Activated CD4-positive, alpha-beta T cell treated with anti-CD3 and anti-CD28 coated beads, Interleukin-2, amount 10 ng/mL, durations not matched to agents 7 days and 5 days (primary cell): ENCODE data around the gene SCCPDH. TPM values are rescaled to one million over a fixed set of nuclear protein-coding genes. Genes with fewer than 3 reads are reported as not detected.
"Not testable (repeated sequence)": the region's sequence is repeated elsewhere in the genome, so short reads cannot be mapped to it uniquely, and the experiment has no call there.

Experiments
- CTCF ChIA-PET: fragments of 350-600 bp; sonication (Branson Sonifier 250); formaldehyde crosslinking; loops from one replicate; lab custom pipeline; 2021; ENCODE audit warnings: antibody characterized with exemption; lab: Charles Lee
- POLR2A ChIA-PET: fragments of 350-600 bp; sonication (Branson Sonifier 250); formaldehyde crosslinking; loops from one replicate; lab custom pipeline; 2021; ENCODE audit warnings: antibody characterized with exemption; lab: Charles Lee
- DNase-seq: peaks from one replicate; pipeline ENCODE4 v3.0.0-alpha.2; 2020
- H3K27ac Mint-ChIP-seq: one replicate; pipeline ENCODE4 v1.8.0; 2021; ENCODE audit warnings: mild to moderate bottlenecking, moderate library complexity, mixed read lengths
- H3K27me3 Mint-ChIP-seq: one replicate; pipeline ENCODE4 v1.8.0; 2021; ENCODE audit warnings: mixed read lengths
- H3K36me3 Mint-ChIP-seq: one replicate; pipeline ENCODE4 v1.8.0; 2021; ENCODE audit warnings: low read depth, mixed read lengths
- H3K4me1 Mint-ChIP-seq: one replicate; pipeline ENCODE4 v1.8.0; 2021; ENCODE audit warnings: mixed read lengths
- H3K4me3 Mint-ChIP-seq: one replicate; pipeline ENCODE4 v1.8.0; 2021; ENCODE audit warnings: mild to moderate bottlenecking, moderate library complexity, mixed read lengths
- H3K9me3 Mint-ChIP-seq: one replicate; pipeline ENCODE4 v1.8.0; 2021; ENCODE audit warnings: mixed read lengths
- total RNA-seq, 2 experiments: library from RNA; stranded (reverse); gene quantifications; one replicate each; pipeline ENCODE4 v1.2.3, GENCODE V29; 2021

SCCPDH gene
- total RNA-seq, 2 experiments from 2014 or later, result 9.4 to 10.9 TPM

GRCh38 chr1:246691622-246692495 lies 32.4 kb upstream of the SCCPDH start:
- ChIA-PET POLR2A (no interaction called here), CTCF (interaction anchor here (0.6 to 1.6 kb wide), 3 partner anchors 8 to 1545 kb away, joined by 3 to 4 read pairs (median 3); no protein-coding TSS in a partner anchor)
- no peaks in the 10 kb centered on the region for H3K36me3 Mint-ChIP-seq

GRCh38 chr1:246694213-246694895 lies 29.9 kb upstream of the SCCPDH start:
- POLR2A ChIA-PET, H3K27ac Mint-ChIP-seq, H3K36me3 Mint-ChIP-seq, H3K4me1 Mint-ChIP-seq, H3K27me3 Mint-ChIP-seq, DNase-seq, CTCF ChIA-PET, H3K4me3 Mint-ChIP-seq: not testable (repeated sequence)
- peaks cover 13% of the 10 kb centered on the region for H3K9me3 Mint-ChIP-seq

More at GRCh38 chr1:246691622-246692495, 32.4 kb upstream of the SCCPDH start:
- Mint-ChIP-seq H3K27ac (no peak overlapping the region), H3K27me3 (no peaks in the 10 kb centered on the region), H3K4me3 (no peak overlapping the region), H3K9me3 (peaks cover 13% of the 10 kb centered on the region), H3K4me1 (peaks cover 1% of the 10 kb centered on the region)
- DNase-seq, result no peak

- Mint-ChIP-seq H3K27me3 (no peaks in the 10 kb centered on the region), H3K9me3 (peaks cover 13% of the 10 kb centered on the region), H3K36me3 (no peaks in the 10 kb centered on the region), H3K27ac (no peak overlapping the region), H3K4me1 (peaks cover 7% of the 10 kb centered on the region), H3K4me3 (no peak overlapping the region)
- POLR2A ChIA-PET, result no interaction called here
- no peak for DNase-seq
- CTCF ChIA-PET, result interaction anchor here (0.8 kb wide), 1 partner anchor 1539 kb away, joined by 3 read pairs; no protein-coding TSS in a partner anchor
Observed at GRCh38 chr1:246695136-246695535, 29.1 kb upstream of the SCCPDH start.

- Mint-ChIP-seq H3K9me3 (peaks cover 13% of the 10 kb centered on the region), H3K27me3 (no peaks in the 10 kb centered on the region), H3K27ac (no peak overlapping the region), H3K36me3 (no peaks in the 10 kb centered on the region), H3K4me1 (peaks cover 7% of the 10 kb centered on the region), H3K4me3 (no peak overlapping the region)
- DNase-seq, result no peak
- CTCF ChIA-PET, result interaction anchor here (0.8 kb wide), 1 partner anchor 1539 kb away, joined by 3 read pairs; no protein-coding TSS in a partner anchor
- POLR2A ChIA-PET, result no interaction called here
Observed at GRCh38 chr1:246695666-246696065, 28.5 kb upstream of the SCCPDH start.

- POLR2A ChIA-PET, result no interaction called here
- no peak for DNase-seq
- no peaks in the 10 kb centered on the region for H3K36me3 Mint-ChIP-seq
Observed at GRCh38 chr1:246698466-246699094, 25.6 kb upstream of the SCCPDH start.

GRCh38 chr1:246699095-246699735 lies 25.0 kb upstream of the SCCPDH start:
- no peaks in the 10 kb centered on the region for H3K36me3 Mint-ChIP-seq
- DNase-seq, result peak; percentile 87
- POLR2A ChIA-PET, result no interaction called here
- peaks cover 6% of the 10 kb centered on the region for H3K9me3 Mint-ChIP-seq
- CTCF ChIA-PET, result no interaction called here
- H3K27me3 Mint-ChIP-seq, result no peaks in the 10 kb centered on the region
- H3K4me1 Mint-ChIP-seq, result peaks cover 7% of the 10 kb centered on the region
- peak overlapping the region; percentile 66 for H3K27ac Mint-ChIP-seq
- H3K4me3 Mint-ChIP-seq, result no peak overlapping the region

More at GRCh38 chr1:246698466-246699094, 25.6 kb upstream of the SCCPDH start:
- no peaks in the 10 kb centered on the region for H3K27me3 Mint-ChIP-seq
- H3K4me1 Mint-ChIP-seq, result peaks cover 7% of the 10 kb centered on the region
- H3K9me3 Mint-ChIP-seq, result peaks cover 9% of the 10 kb centered on the region
- CTCF ChIA-PET, result interaction anchor here (1.0 kb wide), 1 partner anchor 9 kb away, joined by 3 read pairs; no protein-coding TSS in a partner anchor
- H3K4me3 Mint-ChIP-seq, result no peak overlapping the region
- peak overlapping the region; percentile 66 for H3K27ac Mint-ChIP-seq

GRCh38 chr1:246703581-246703980 lies 20.6 kb upstream of the SCCPDH start:
- Mint-ChIP-seq H3K27me3 (no peaks in the 10 kb centered on the region), H3K4me1 (peaks cover 13% of the 10 kb centered on the region), H3K27ac (no peak overlapping the region), H3K36me3 (no peaks in the 10 kb centered on the region), H3K4me3 (no peak overlapping the region), H3K9me3 (no peaks in the 10 kb centered on the region)
- DNase-seq, result no peak
- ChIA-PET POLR2A (no interaction called here), CTCF (no interaction called here)

- Mint-ChIP-seq H3K4me3 (no peak overlapping the region), H3K27me3 (no peaks in the 10 kb centered on the region), H3K36me3 (no peaks in the 10 kb centered on the region), H3K4me1 (peaks cover 15% of the 10 kb centered on the region), H3K27ac (no peak overlapping the region), H3K9me3 (peaks cover 6% of the 10 kb centered on the region)
- ChIA-PET CTCF (no interaction called here), POLR2A (no interaction called here)
- no peak for DNase-seq
Observed at GRCh38 chr1:246705368-246705767, 18.8 kb upstream of the SCCPDH start.

- ChIA-PET POLR2A (no interaction called here), CTCF (no interaction called here)
- no peak for DNase-seq
- peaks cover 15% of the 10 kb centered on the region for H3K4me1 Mint-ChIP-seq
- H3K4me3 Mint-ChIP-seq, result no peak overlapping the region
- no peak overlapping the region for H3K27ac Mint-ChIP-seq
- H3K9me3 Mint-ChIP-seq, result peaks cover 12% of the 10 kb centered on the region
- no peaks in the 10 kb centered on the region for H3K36me3 Mint-ChIP-seq
- H3K27me3 Mint-ChIP-seq, result no peaks in the 10 kb centered on the region
Observed at GRCh38 chr1:246708166-246708565, 16.0 kb upstream of the SCCPDH start.

GRCh38 chr1:246709196-246709595 lies 15.0 kb upstream of the SCCPDH start:
- ChIA-PET CTCF (interaction anchor here (1.4 kb wide), 1 partner anchor 20 kb away, joined by 4 read pairs; no protein-coding TSS in a partner anchor), POLR2A (no interaction called here)
- H3K27me3 Mint-ChIP-seq, result no peaks in the 10 kb centered on the region
- no peaks in the 10 kb centered on the region for H3K36me3 Mint-ChIP-seq
- H3K27ac Mint-ChIP-seq, result no peak overlapping the region
- H3K4me1 Mint-ChIP-seq, result peaks cover 15% of the 10 kb centered on the region
- H3K4me3 Mint-ChIP-seq, result no peak overlapping the region
- no peak for DNase-seq
- peaks cover 12% of the 10 kb centered on the region for H3K9me3 Mint-ChIP-seq

- Mint-ChIP-seq H3K27me3 (no peaks in the 10 kb centered on the region), H3K27ac (no peak overlapping the region), H3K9me3 (peaks cover 12% of the 10 kb centered on the region), H3K4me1 (peaks cover 15% of the 10 kb centered on the region), H3K4me3 (no peak overlapping the region), H3K36me3 (no peaks in the 10 kb centered on the region)
- no peak for DNase-seq
- ChIA-PET POLR2A (no interaction called here), CTCF (interaction anchor here (0.6 to 1.4 kb wide), 2 partner anchors 21 to 1801 kb away, joined by 3 to 4 read pairs; no protein-coding TSS in a partner anchor)
Observed at GRCh38 chr1:246709835-246710234, 14.4 kb upstream of the SCCPDH start.

- peaks cover 9% of the 10 kb centered on the region for H3K27me3 Mint-ChIP-seq
- DNase-seq, result no peak
- H3K4me3 Mint-ChIP-seq, result no peak overlapping the region
- ChIA-PET CTCF (interaction anchor here (0.6 to 1.8 kb wide), 4 partner anchors 10 to 187 kb away, joined by 3 to 7 read pairs (median 4); partner anchors contain the start of gene SCCPDH), POLR2A (no interaction called here)
- H3K27ac Mint-ChIP-seq, result no peak overlapping the region
- H3K36me3 Mint-ChIP-seq, result no peaks in the 10 kb centered on the region
- H3K4me1 Mint-ChIP-seq, result peaks cover 15% of the 10 kb centered on the region
- H3K9me3 Mint-ChIP-seq, result peaks cover 12% of the 10 kb centered on the region
Observed at GRCh38 chr1:246711548-246712003, 12.6 kb upstream of the SCCPDH start.
